ENCODE measurements around the gene CDH15.

CDH15 gene

GRCh38 chr16:89135971-89136765 is 35.4 kb upstream of the CDH15 start:
- TF ChIP-seq PRDM6 (tag by site-specific recombination; IDR thresholded peaks at IDR 0.05) (no peak), INSM2 (tag by site-specific recombination; IDR thresholded peaks at IDR 0.05) (no peak), ZNF221 (tag by site-specific recombination; IDR thresholded peaks at IDR 0.05; ENCODE audit: borderline replicate concordance) (no peak), ZFP41 (tag by site-specific recombination; IDR thresholded peaks at IDR 0.05; ENCODE audit: borderline replicate concordance) (no peak), SP3 (tag by site-specific recombination; IDR thresholded peaks at IDR 0.05) (no peak), ZXDB (tag by site-specific recombination; IDR thresholded peaks at IDR 0.05) (no peak), ZNF677 (tag by site-specific recombination; IDR thresholded peaks at IDR 0.05) (no peak), ZNF660 (tag by site-specific recombination; IDR thresholded peaks at IDR 0.05) (no peak), ZBTB6 (tag by site-specific recombination; IDR thresholded peaks at IDR 0.05) (no peak), ZNF654 (tag by site-specific recombination; IDR thresholded peaks at IDR 0.05; ENCODE audit: low read depth) (no peak)

GRCh38 chr16:89136931-89137330 is 34.6 kb upstream of the CDH15 start:
- no peak overlapping the region for H3K4me3 ChIP-seq (ENCODE audit: low read depth, low read length)
- no peaks in the 10 kb centered on the region for H3K4me1 ChIP-seq (ENCODE audit: control insufficient read depth, insufficient read depth, low read length)
- TF ChIP-seq AEBP2 (tag by site-specific recombination; IDR thresholded peaks at IDR 0.05; ENCODE audit: borderline replicate concordance): no peak
- H3K36me3 ChIP-seq (ENCODE audit: control insufficient read depth in 2 of 2, insufficient read depth in 1 of 2, low read length in 2 of 2): peaks cover 0 to 60% of the 10 kb centered on the region in 2 experiments; a peak in 1 of 3 replicates
- POLR2A ChIA-PET: interaction anchor here (0.6 kb wide), 1 partner anchor 12 kb away, joined by 5 read pairs; no protein-coding TSS in a partner anchor
- no peaks in the 10 kb centered on the region for H3K9me3 ChIP-seq (ENCODE audit: control insufficient read depth, insufficient read depth, low read depth, low read length)
- no peak overlapping the region for H3K27ac ChIP-seq (ENCODE audit: extremely low read depth, low read depth, low read length)
- CTCF ChIA-PET: no interaction called here

More at GRCh38 chr16:89135971-89136765, 35.4 kb upstream of the CDH15 start:
- Histone ChIP-seq H3K4me3 (ENCODE audit: low read depth, low read length) (no peak overlapping the region), H3K9me3 (ENCODE audit: control insufficient read depth, insufficient read depth, low read depth, low read length) (no peaks in the 10 kb centered on the region), H3K4me1 (ENCODE audit: control insufficient read depth, insufficient read depth, low read length) (no peaks in the 10 kb centered on the region), H3K36me3 (ENCODE audit: control insufficient read depth in 2 of 2, insufficient read depth in 1 of 2, low read length in 2 of 2) (peaks cover 0 to 57% of the 10 kb centered on the region in 2 experiments; a peak in 1 of 3 replicates), H3K27ac (ENCODE audit: extremely low read depth, low read depth, low read length) (no peak overlapping the region)
- ChIA-PET CTCF (no interaction called here), POLR2A (no interaction called here)

- CTCF ChIA-PET: interaction anchor here (0.6 kb wide), 2 partner anchors 334 to 468 kb away, joined by 3 read pairs; partner anchors contain the start of gene CDT1
- POLR2A ChIA-PET: interaction anchor here (0.6 kb wide), 1 partner anchor 331 kb away, joined by 3 read pairs; no protein-coding TSS in a partner anchor
- no peak for TF ChIP-seq KLF7 (tag by site-specific recombination; IDR thresholded peaks at IDR 0.05; ENCODE audit: borderline replicate concordance)
- no peak for TF ChIP-seq ZNF140 (tag by site-specific recombination; IDR thresholded peaks at IDR 0.05)
- TF ChIP-seq ZNF404 (tag by site-specific recombination; IDR thresholded peaks at IDR 0.05): no peak
- TF ChIP-seq SETDB1 (IDR thresholded peaks at IDR 0.05; ENCODE audit: insufficient read length, low read length): no peak
- no peak for TF ChIP-seq KLF8 (tag by site-specific recombination; IDR thresholded peaks at IDR 0.05)
- no peak for TF ChIP-seq ZNF610 (tag by site-specific recombination; IDR thresholded peaks at IDR 0.05; ENCODE audit: borderline replicate concordance)
- TF ChIP-seq ZFP41 (tag by site-specific recombination; IDR thresholded peaks at IDR 0.05; ENCODE audit: borderline replicate concordance): no peak
- no peak for TF ChIP-seq ZNF362 (tag by site-specific recombination; IDR thresholded peaks at IDR 0.05)
- no peak for TF ChIP-seq ZNF157 (tag by site-specific recombination; IDR thresholded peaks at IDR 0.05)
- TF ChIP-seq MZF1 (tag by site-specific recombination; IDR thresholded peaks at IDR 0.05; ENCODE audit: borderline replicate concordance): no peak
- no peak for TF ChIP-seq KLF9 (tag by site-specific recombination; IDR thresholded peaks at IDR 0.05; ENCODE audit: low read depth)
- no peak for TF ChIP-seq ZNF792 (tag by site-specific recombination; IDR thresholded peaks at IDR 0.05)
Observed at GRCh38 chr16:89137666-89138512, 33.7 kb upstream of the CDH15 start.

More at GRCh38 chr16:89137666-89138512, 33.7 kb upstream of the CDH15 start:
- Histone ChIP-seq H3K36me3 (ENCODE audit: control insufficient read depth in 2 of 2, insufficient read depth in 1 of 2, low read length in 2 of 2) (peaks cover 0 to 67% of the 10 kb centered on the region in 2 experiments; a peak in 1 of 3 replicates), H3K9me3 (ENCODE audit: control insufficient read depth, insufficient read depth, low read depth, low read length) (no peaks in the 10 kb centered on the region), H3K27ac (ENCODE audit: extremely low read depth, low read depth, low read length) (no peak overlapping the region), H3K4me1 (ENCODE audit: control insufficient read depth, insufficient read depth, low read length) (no peaks in the 10 kb centered on the region), H3K4me3 (ENCODE audit: low read depth, low read length) (no peak overlapping the region)
